Stimulated activated CD4-positive, alpha-beta T cell treated with anti-CD3 and anti-CD28 coated beads, Interleukin-4, amount 100 ng/mL, for 48 hours (primary cell): ENCODE measurements around the gene FAM168A.

Experiments
- DNase-seq, 2 donors: peaks; one replicate each; pipeline ENCODE4 v3.0.0-alpha.2; 2020; ENCODE audit warnings: low read depth in 2 of 2

FAM168A gene

GRCh38 chr11:73389916-73390315 lies 208.0 kb downstream of the FAM168A start:
- DNase-seq = no peak

- no peak for DNase-seq
Observed at GRCh38 chr11:73389134-73389525, 208.8 kb downstream of the FAM168A start.

- DNase-seq = no peak
Observed at GRCh38 chr11:73388265-73389133, 209.4 kb downstream of the FAM168A start.

GRCh38 chr11:73387594-73388264 lies 210.2 kb downstream of the FAM168A start:
- no peak for DNase-seq

GRCh38 chr11:73386546-73386945 lies 211.4 kb downstream of the FAM168A start:
- no peak for DNase-seq

GRCh38 chr11:73386016-73386415 lies 211.9 kb downstream of the FAM168A start:
- no peak for DNase-seq

- DNase-seq = no peak
Observed at GRCh38 chr11:73384872-73385689, 212.8 kb downstream of the FAM168A start.

GRCh38 chr11:73384531-73384871 lies 213.4 kb downstream of the FAM168A start:
- DNase-seq = no peak

- DNase-seq = no peak
Observed at GRCh38 chr11:73384125-73384441, 213.8 kb downstream of the FAM168A start.

GRCh38 chr11:73383249-73384124 lies 214.4 kb downstream of the FAM168A start:
- DNase-seq = no peak

GRCh38 chr11:73382747-73383146 lies 215.2 kb downstream of the FAM168A start:
- DNase-seq = no peak

- DNase-seq = no peak
Observed at GRCh38 chr11:73382183-73382582, 215.7 kb downstream of the FAM168A start.

GRCh38 chr11:73381589-73381988 lies 216.3 kb downstream of the FAM168A start:
- no peak for DNase-seq

GRCh38 chr11:73380897-73381410 lies 217.0 kb downstream of the FAM168A start:
- no peak for DNase-seq

- DNase-seq = no peak
Observed at GRCh38 chr11:73380331-73380730, 217.6 kb downstream of the FAM168A start.

- no peak for DNase-seq
Observed at GRCh38 chr11:73379189-73379880, 218.6 kb downstream of the FAM168A start.

GRCh38 chr11:73376803-73377629 lies 220.9 kb downstream of the FAM168A start:
- peak; percentile 49 to 66 for DNase-seq

- peak; percentile 88 to 93 for DNase-seq
Observed at GRCh38 chr11:73376160-73376802, 221.6 kb downstream of the FAM168A start, which contains the start of gene RELT. Gene RELT, plus strand, starts transcription at chr11:73376399. Its CDS starts 12,738 bp downstream, at chr11:73389137.

GRCh38 chr11:73375830-73376159 lies 222.1 kb downstream of the FAM168A start:
- no peak for DNase-seq
